Measurements from ENCODE around the gene PDRG1. TPM values are rescaled to one million over a fixed set of nuclear protein-coding genes. Genes with fewer than 3 reads are reported as not detected.

The PDRG1 gene
- total RNA-seq, 1 donor from 2014 or later, result 16.3 TPM

GRCh38 chr20:31966991-31967655 is 15.3 kb upstream of the PDRG1 start:
- TF ChIP-seq CTCF (IDR thresholded peaks at IDR 0.05; ENCODE audit: unreplicated experiment), result no peak
- Mint-ChIP-seq H3K36me3 (no peaks in the 10 kb centered on the region), H3K4me1 (peaks cover 6% of the 10 kb centered on the region), H3K27ac (no peak overlapping the region), H3K27me3 (ENCODE audit: low read depth) (peaks cover 85% of the 10 kb centered on the region), H3K9me3 (no peaks in the 10 kb centered on the region), H3K4me3 (peak overlapping the region; percentile 45)
- no peak for DNase-seq (ENCODE audit: low spot score in 2 of 2, unreplicated experiment in 2 of 2)

GRCh38 chr20:31963889-31964288 is 12.0 kb upstream of the PDRG1 start:
- Mint-ChIP-seq H3K27ac (no peak overlapping the region), H3K27me3 (ENCODE audit: low read depth) (peaks cover 87% of the 10 kb centered on the region)

GRCh38 chr20:31962761-31963160 is 10.9 kb upstream of the PDRG1 start:
- no peaks in the 10 kb centered on the region for H3K9me3 Mint-ChIP-seq
- no peak overlapping the region for H3K4me3 Mint-ChIP-seq
- no peak for DNase-seq (ENCODE audit: low spot score in 2 of 2, unreplicated experiment in 2 of 2)
- no peaks in the 10 kb centered on the region for H3K36me3 Mint-ChIP-seq
- TF ChIP-seq CTCF (IDR thresholded peaks at IDR 0.05; ENCODE audit: unreplicated experiment), result no peak
- no peak overlapping the region for H3K27ac Mint-ChIP-seq
- H3K27me3 Mint-ChIP-seq (ENCODE audit: low read depth), result peaks cover 87% of the 10 kb centered on the region
- H3K4me1 Mint-ChIP-seq, result peaks cover 3% of the 10 kb centered on the region

More at GRCh38 chr20:31963889-31964288, 12.0 kb upstream of the PDRG1 start:
- no peak for DNase-seq (ENCODE audit: low spot score in 2 of 2, unreplicated experiment in 2 of 2)
- Mint-ChIP-seq H3K9me3 (no peaks in the 10 kb centered on the region), H3K4me3 (no peak overlapping the region), H3K4me1 (peaks cover 6% of the 10 kb centered on the region), H3K36me3 (no peaks in the 10 kb centered on the region)
- no peak for TF ChIP-seq CTCF (IDR thresholded peaks at IDR 0.05; ENCODE audit: unreplicated experiment)

- no peaks in the 10 kb centered on the region for H3K36me3 Mint-ChIP-seq
- no peak for DNase-seq (ENCODE audit: low spot score in 2 of 2, unreplicated experiment in 2 of 2)
Observed at GRCh38 chr20:31956556-31957526, 5.0 kb upstream of the PDRG1 start.

GRCh38 chr20:31954500-31954899 is 2.7 kb upstream of the PDRG1 start:
- no peaks in the 10 kb centered on the region for H3K9me3 Mint-ChIP-seq
- no peak overlapping the region for H3K27ac Mint-ChIP-seq
- peaks cover 47% of the 10 kb centered on the region for H3K27me3 Mint-ChIP-seq (ENCODE audit: low read depth)

More at GRCh38 chr20:31956556-31957526, 5.0 kb upstream of the PDRG1 start:
- Mint-ChIP-seq H3K9me3 (no peaks in the 10 kb centered on the region), H3K27me3 (ENCODE audit: low read depth) (peaks cover 65% of the 10 kb centered on the region), H3K27ac (no peak overlapping the region), H3K4me1 (peaks cover under 1% of the 10 kb centered on the region), H3K4me3 (no peak overlapping the region)
- no peak for TF ChIP-seq CTCF (IDR thresholded peaks at IDR 0.05; ENCODE audit: unreplicated experiment)

More at GRCh38 chr20:31954500-31954899, 2.7 kb upstream of the PDRG1 start:
- H3K4me1 Mint-ChIP-seq, result peaks cover 15% of the 10 kb centered on the region
- no peak overlapping the region for H3K4me3 Mint-ChIP-seq
- no peak for TF ChIP-seq CTCF (IDR thresholded peaks at IDR 0.05; ENCODE audit: unreplicated experiment)
- H3K36me3 Mint-ChIP-seq, result peaks cover 6% of the 10 kb centered on the region
- no peak for DNase-seq (ENCODE audit: low spot score in 2 of 2, unreplicated experiment in 2 of 2)

Data from mesothelial cell of epicardium (in vitro differentiated cells).